ENCODE results near the gene DCLRE1A.

DNA sequence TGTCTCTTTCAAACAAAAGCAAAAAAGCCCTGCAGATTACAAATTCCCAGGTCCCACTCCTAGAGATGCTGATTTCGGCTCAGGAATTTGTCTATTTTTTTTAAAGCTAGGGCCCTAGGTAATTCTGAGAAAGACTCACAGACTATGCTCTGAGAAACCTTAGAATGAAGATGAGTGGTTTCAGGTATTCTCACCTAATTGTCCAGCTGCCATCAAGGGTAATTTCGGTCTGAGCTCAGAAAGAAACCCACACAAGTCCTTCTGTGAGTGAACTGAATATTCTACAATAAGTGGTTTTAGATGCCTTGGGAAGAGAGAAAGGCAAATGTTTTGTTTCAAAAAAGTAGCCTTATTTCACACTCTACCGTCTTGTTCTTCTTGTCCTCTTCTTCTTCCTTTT lies 45.7 kb downstream of the DCLRE1A start:
- TF ChIP-seq POLR2AphosphoS5 (IDR thresholded peaks at IDR 0.05) (no peak), POLR2A (IDR thresholded peaks at IDR 0.05) (no peak)
- TF ChIP-seq, protein P1, sequence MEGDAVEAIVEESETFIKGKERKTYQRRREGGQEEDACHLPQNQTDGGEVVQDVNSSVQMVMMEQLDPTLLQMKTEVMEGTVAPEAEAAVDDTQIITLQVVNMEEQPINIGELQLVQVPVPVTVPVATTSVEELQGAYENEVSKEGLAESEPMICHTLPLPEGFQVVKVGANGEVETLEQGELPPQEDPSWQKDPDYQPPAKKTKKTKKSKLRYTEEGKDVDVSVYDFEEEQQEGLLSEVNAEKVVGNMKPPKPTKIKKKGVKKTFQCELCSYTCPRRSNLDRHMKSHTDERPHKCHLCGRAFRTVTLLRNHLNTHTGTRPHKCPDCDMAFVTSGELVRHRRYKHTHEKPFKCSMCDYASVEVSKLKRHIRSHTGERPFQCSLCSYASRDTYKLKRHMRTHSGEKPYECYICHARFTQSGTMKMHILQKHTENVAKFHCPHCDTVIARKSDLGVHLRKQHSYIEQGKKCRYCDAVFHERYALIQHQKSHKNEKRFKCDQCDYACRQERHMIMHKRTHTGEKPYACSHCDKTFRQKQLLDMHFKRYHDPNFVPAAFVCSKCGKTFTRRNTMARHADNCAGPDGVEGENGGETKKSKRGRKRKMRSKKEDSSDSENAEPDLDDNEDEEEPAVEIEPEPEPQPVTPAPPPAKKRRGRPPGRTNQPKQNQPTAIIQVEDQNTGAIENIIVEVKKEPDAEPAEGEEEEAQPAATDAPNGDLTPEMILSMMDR (IDR thresholded peaks at IDR 0.05): no peak

Measured in breast epithelium (tissue), 3 donors.